GM21786 (cell line): ENCODE data around the gene GOLGA6A.
"Not testable (repeated sequence)": the region's sequence is repeated elsewhere in the genome, so short reads cannot be mapped to it uniquely, and the experiment has no call there.

Experiments
- ATAC-seq: cut with Tn5 transposase; IDR thresholded peaks from one replicate; pipeline ENCODE4 v1.9.1; 2021; ENCODE audit not compliant: unreplicated experiment

The GOLGA6A gene

GRCh38 chr15:74082450-74082849, at the start of gene GOLGA6A:
TSS of gene GOLGA6A (minus strand) at chr15:74082550. CDS start at chr15:74082509, 41 bp downstream.
- ATAC-seq: not testable (repeated sequence)

GRCh38 chr15:74131628-74132413, 49.5 kb upstream of the GOLGA6A start:
- no peak for ATAC-seq

DNA sequence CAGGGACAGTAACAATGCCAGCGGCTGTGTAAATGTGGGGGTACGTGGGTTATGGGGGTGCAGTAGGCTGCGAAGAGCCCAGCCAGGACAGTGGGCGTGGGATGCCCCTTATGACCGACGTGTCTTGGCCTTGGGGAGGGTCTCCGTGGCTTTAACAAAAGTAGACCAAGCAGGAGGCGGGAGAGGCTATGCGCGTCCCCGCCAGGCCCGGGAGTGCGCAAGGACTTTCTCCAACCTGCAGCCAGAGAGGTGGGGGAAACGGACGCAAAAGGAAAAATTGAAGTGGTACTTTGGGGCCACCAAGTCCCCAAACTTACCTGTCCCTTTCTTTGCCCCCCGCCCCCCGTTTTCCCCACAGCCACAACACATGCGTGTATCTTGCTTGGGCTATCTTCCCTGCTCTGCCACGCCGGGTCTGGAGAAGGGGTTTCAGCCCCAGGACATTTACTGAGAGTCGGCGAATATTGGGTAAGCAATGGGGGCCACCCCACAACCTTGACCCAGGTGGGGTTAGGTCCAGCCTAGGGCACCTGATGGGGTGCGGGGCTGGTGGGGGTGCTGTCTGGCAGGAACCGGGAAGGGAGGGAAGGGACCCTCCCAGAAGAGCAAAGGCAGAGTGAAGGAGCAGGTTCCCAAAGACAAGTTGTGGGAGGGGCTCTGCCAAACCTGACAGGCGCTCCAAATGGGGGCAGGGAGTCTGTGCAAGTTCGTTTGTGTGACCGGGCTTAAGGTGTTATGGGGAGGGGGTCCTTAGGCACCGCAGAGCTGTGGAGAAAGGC, 48.7 kb upstream of the GOLGA6A start:
- no peak for ATAC-seq

DNA sequence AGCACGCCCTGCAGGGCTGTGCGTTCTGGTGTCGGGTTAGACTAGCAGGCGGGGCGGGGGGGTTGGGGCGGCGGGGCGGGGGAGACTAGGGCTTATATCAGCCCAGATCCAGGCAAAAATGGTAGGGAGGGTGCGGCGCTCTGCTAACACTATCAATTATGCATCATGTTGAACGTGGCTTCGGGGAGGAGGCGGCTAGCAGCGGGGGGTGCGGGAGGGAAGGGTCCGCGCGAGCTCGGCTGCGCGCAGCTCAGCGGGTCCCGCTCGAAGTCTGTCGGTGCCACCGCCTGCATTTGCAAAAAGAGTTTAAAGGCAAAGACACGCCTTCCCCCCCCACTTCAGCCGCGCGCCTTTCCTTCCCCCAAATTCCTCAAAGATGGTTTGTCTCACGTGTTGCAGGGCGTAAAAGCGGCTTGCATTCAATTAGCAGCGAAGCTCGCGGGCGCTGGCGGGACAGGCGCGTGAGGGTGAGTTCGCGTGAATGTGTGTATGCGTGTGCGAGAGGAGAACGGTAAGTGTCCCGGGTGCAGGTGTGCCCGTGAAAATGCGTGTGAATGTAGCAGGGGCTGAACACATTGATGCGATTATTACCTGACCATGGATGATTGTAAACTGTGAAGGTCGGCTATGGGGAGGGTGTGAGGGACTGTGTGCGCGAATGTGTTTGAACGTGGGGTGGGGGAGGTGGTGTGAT, 48.0 kb upstream of the GOLGA6A start, which contains the start of gene ISLR2:
Gene ISLR2 (plus strand): TSS at position 432 of the 694 bp plus-strand sequence. CDS start 2,169 bp downstream, outside the sequence.
- ATAC-seq: no peak

- no peak for ATAC-seq
These were observed 47.3 kb upstream of the GOLGA6A start for GRCh38 chr15:74129586-74130154.

GRCh38 chr15:74128785-74129585, 46.6 kb upstream of the GOLGA6A start:
- ATAC-seq: no peak

GRCh38 chr15:74127954-74128784, 45.8 kb upstream of the GOLGA6A start:
- no peak for ATAC-seq

DNA sequence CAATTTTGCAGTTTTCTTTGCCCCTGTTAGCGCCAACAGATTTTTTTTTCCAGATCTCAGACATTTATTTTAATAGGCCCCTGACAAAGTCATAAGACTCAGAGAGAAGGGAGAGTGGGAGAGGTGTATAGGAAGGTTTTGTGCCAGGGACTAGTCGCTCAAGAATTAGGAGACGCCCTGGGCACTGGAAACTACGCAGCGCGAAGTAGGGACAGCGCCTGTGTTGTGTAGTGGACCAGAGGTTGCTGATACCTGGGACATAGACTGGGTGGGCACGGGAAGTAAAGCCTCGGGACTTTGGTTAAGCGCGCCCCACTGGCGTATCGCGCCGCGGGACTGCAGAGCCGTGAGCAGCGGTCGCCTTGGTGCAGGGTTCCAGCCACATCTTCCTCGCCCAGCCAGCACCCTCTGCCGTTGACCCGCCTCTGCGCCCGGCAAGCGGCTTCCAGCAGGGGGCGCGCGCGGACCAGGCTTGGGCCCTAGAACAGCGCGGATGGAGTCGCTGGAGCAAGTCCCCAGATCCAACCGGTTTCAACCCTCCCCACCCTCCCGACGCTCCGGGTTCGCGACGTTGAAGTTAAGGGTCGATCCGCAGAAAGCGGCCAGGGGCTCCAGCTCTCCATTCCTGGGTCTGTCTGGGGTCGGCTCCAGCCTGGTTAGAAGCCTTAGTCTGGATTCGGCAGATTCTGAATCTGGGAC, 45.1 kb upstream of the GOLGA6A start:
- ATAC-seq: no peak

DNA sequence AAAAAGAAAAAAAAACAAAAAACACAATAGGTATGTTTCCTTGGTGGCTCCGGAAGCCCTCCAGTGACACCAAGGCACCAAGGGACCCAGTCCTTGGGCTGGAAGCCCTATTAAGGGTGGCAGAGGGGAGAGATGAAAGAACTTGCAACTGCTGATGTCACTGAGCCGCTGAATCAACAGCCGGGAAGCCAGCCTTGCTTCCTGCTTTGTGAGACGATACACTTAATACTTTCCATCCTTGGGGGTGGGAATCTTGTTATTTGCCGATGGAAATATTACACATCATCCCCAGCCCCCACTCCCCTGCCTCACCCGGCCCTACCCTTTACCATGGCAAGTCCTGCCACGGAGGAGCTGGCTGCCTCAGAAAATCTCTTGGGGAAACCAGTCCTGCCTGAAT, 42.4 kb upstream of the GOLGA6A start:
- no peak for ATAC-seq

- ATAC-seq: no peak
These were observed 41.8 kb upstream of the GOLGA6A start for GRCh38 chr15:74124196-74124595.

DNA sequence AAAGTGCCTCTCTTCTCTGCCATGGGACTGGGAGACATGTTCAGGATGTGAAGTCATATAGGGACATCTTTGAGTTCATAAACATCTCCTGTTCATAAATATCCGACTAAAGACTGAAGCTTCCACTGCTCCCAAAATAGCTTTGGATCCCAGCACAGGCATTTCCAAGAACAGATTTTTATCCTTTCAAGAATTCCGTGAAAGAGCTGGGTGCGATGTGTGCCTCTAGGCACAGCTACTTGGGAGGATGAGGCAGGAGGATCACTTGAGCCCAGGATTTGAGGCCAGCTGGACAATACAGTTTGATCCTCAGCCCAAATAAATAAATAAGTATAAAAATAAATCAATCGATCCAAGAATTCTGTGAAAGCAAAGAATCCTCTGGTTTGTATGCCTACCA, 41.3 kb upstream of the GOLGA6A start:
- ATAC-seq: no peak

- ATAC-seq: no peak
These were observed 40.7 kb upstream of the GOLGA6A start for GRCh38 chr15:74123131-74123429.

GRCh38 chr15:74122403-74123130, 40.2 kb upstream of the GOLGA6A start:
- ATAC-seq: no peak

DNA sequence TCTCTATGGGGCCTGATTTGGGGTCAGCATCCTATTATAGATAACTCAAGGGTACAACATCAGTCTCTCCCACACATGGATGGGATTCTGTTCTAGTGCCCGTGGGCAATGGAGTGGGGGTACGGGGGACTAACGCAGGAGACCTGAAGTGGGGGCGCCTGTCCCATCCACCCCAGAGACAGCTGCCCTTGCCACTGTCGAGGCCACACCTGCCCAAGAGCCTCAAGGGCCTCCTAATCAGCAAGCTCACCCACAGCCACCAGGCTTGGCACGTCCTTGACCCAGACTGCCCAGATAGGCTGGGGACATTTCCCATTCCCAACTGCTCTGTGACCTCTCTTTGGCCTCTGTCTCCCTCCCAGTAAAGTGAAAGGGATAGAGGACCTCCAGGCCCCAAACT, 39.5 kb upstream of the GOLGA6A start:
- no peak for ATAC-seq

DNA sequence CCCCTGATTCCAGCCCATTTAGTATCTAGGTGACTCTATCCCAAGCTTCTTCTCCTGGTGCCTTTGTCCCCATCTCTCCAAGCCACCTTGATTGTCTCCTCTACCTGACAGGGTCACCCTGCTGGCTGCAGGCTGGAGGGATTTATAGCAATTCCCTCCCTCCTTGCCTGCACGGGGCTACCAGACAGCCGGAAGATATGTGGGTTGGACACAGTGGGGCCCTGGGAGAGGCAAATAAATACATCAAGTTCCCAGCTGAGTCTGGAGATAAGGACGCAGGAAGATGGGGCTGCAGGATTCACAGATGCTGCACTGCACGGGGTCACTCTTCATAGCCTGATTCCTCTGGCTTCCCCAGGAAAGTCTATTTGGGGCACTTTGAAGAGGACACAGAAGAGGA, 38.7 kb upstream of the GOLGA6A start:
- no peak for ATAC-seq

DNA sequence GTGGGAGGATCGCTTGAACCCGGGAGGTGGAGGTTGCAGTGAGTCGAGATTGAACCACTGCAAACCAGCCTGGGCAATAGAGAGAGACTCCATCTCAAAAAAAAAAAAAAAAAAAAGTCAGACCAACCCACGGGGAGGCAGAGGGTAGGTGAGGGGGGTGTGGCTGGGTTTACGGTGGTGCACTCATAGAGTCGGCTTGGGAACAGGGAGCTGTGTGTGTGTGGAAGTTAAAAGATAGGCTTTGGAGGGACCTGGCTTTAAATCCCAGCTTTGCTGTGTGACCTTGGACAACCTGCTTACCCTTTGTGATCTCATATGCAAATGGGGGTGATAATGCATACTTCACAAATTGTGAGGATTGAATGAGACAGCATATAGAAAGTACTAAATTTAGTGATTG, 38.1 kb upstream of the GOLGA6A start:
- no peak for ATAC-seq

DNA sequence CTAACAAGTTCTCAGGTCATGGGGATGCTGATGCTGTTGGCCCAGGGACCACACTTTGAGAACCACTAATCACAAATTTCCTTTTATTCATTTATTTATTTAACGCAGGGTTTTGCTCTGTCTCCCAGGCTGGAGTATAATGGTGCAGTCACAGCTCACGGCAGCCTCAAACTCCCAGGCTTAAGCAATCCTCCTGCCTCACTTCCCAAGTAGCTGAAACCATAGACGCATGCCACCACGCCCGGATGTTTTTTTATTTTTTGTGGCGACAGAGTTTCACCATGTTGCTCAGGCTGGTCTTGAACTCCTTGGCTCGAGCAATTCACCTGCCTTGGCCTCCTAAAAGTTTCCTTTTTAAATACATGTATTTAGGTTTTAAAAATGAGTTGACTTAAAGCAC, 27.4 kb upstream of the GOLGA6A start:
- ATAC-seq: no peak

GRCh38 chr15:74108611-74109010, 26.3 kb upstream of the GOLGA6A start:
- not testable (repeated sequence) for ATAC-seq
